Embryonic facial prominence (tissue), 1 donor: Measurements from ENCODE around the gene USP44.
"Not testable (repeated sequence)": the region's sequence is repeated elsewhere in the genome, so short reads cannot be mapped to it uniquely, and the experiment has no call there.

Experiments
- DNase-seq: peaks from one replicate; pipeline ENCODE4 v3.0.0-alpha.2; 2016; ENCODE audit errors: extremely low spot score

USP44 gene

DNA sequence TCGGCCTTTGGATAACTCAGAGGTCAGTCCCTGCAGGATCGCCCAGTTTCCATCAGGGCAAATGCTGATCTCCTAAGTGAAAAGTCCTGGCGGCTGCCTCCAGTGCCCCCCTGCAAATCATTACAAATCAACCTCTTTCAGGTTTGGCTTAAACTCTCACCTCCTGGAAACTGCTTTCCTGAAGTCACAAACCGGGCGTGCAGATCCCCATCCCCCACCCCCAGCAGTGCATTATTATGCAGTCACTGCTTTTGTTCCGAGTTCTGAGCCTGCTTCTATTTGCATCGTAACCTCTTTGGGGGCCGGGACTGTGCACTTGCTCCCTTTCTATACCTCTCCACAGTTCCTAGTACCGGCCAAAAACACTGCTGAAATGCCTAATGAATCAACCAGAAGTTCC is at the start of gene USP44:
Gene USP44, minus strand, starts transcription at position 172 of the 400 bp plus-strand sequence. CDS start 17,220 bp downstream, outside the sequence.
- no peak for DNase-seq

DNA sequence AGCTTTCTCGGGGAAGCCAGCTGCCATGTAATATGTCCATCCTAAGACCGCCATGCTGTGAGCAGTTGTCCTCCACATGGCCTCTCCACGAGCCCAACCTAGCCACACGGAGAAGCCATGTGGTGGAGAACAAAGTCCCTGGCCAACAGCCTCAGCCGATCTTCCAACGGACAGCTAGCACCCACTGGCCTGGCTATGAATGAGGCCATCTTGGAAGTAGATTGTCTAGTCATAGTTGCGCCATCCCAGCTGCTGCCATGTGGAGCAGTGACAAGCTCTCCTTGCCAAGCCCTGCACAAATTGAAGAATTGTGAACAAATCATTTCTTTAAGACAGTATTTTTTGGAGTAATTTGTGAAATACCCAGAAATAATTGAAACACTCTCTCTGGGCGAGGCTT is 49.3 kb upstream of the USP44 start:
- DNase-seq: no peak

DNA sequence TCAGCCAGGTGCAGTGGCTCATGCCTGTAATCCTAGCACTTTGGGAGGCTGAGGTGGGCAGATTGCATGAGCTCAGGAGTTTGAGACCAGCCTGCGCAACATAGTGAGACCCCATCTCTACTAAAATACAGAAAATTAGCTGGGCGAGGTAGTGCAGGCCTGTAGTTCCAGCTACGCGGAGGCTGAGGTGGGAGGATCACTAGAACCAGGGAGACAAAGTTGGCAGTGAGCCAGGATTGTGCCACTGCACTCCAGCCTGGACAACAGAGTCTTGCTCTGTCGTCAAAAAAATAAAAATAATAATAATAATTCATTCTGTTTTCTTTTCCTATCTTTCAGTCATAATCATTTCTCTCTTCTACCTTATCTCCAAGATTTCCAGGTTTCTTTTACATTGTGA is 48.6 kb upstream of the USP44 start:
- DNase-seq: no peak

DNA sequence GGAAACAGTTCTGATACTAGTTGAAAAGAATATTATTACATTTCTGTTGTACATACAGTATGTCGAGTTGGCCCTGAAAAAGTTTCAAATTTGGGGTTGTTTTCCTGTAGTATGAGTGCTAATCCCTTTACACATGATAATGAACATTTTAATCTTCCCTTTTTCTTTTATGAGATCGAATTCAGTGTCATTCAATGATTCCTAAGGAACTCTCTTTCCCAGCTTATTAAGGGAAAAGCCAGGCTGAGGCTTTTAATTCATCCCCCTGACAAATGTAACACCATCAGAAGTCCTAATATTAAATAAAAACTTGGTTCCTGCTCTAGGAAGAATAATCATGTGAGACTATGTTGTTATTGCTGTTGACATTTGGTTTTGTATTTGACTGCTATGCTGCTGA is 42.9 kb upstream of the USP44 start:
- DNase-seq: no peak

DNA sequence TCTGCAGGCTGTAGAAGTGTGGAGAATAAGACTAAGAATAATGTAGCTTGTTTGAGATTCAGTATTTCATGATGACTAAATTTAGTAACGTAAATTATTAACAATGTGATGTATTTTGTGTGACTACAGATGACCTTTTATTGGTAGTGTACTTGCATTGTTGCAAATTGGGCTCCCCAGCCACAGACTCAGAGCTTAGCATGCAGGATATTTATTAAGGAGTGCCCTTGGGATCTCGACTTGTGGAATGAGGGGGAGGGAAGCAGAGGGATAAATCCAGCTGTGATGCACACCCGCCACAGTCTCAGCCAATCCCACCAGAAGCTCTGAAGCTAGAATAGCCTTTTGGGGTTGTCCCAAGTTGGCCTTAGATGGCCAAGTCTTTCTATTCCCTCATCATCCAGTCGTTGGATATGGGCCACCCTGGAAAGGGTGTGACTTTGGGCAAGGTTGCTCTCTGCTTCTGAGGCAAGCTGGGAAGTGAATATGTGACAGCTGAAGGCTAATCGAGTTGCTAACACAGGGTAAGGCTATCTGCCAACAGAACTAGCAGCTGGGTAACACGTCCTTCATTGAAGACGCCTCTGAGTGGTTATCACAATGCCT is 42.1 kb upstream of the USP44 start:
- DNase-seq: no peak

DNA sequence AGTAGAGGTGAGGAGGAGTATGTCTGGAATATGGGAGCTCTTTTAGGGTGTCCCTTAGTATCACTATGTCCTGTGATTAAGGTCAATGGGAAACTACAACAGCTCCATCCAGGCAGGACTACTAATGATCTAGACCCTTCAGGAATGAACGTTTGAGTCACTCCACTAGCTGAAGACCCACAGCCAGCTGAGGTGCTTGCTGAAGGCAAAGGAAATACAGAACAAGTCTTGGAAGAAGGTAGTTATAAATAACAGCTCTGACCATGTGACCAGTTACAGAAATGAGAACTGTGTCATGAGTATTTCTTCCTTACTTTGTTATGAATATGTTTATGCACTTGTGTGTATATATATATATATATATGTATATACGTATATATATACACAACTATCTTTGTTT is 40.5 kb upstream of the USP44 start:
- no peak for DNase-seq

DNA sequence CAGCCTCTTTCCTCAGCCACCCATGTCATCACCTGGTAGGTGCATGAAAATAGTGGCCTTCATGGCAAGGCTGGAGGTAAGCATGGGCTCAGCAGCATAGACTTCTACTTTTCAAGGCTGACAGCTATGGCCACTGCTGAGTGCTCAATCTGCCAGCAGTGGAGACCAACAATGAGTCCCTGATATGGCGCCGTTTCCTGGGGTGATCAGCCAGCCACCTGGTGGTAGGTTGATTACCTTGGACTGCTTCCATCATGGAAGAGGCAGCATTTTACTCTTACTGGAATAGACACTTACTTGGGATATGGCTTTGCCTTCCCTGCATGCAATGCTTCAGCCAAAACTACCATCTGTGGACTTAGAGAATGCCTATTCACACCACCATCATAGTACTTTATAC is 39.5 kb upstream of the USP44 start:
- DNase-seq: no peak

DNA sequence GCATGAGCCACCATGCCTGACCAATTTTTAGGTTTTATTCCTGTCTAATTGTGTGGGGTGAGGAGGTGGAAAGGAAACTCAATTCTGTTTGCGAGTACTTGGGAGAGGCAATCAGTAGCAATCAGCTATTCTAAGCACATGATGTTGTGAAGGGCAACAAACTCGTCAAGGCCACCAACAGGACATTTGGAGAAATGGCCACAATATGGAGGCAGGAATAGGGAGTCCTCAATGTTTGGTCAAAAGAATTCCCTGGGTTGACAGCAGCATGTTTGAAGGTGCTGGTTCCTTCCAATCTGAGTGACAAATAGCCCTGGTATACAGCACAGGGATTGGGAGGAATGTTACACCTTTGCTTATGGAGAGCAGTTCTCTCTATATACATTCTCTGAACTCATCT is 32.7 kb upstream of the USP44 start:
- no peak for DNase-seq

DNA sequence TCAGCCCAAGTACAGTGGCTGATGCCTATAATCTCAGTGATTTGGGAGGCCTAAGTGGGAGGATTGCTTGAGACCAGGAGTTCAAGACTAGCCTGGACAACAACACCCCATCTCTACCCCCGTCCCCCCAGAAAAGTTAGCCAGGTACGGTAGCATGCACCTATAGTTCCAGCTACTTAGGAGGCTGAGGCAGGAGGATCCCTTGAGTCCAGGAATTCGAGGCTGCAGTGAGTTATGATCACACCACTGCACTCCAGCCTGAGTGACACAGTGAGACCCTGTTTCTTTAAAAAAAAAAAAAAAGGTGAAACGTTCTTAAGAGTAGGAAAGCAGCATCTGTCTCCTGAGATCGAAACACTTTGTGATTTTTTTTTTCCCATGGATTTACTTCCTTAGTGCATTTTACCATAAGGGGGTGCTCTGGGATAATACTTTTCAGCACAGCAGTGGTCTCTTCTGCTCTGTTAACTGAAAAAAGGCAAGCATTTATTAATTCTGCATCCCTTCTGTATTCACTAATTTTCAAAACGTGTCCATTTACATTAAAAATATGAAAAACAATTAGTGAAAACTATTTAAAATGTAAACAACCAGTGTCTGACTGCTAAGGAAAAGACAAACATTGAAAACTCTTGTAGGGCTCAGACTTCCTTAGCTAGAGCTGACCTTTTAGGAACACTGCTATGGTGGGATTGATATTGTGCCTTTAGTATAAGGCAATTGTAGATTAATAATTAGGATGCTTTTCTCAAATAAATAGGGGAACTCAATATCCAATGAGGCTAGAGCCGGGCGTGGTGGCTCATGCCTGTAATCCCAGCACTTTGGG is 31.2 kb upstream of the USP44 start:
- DNase-seq: peak; percentile 33

DNA sequence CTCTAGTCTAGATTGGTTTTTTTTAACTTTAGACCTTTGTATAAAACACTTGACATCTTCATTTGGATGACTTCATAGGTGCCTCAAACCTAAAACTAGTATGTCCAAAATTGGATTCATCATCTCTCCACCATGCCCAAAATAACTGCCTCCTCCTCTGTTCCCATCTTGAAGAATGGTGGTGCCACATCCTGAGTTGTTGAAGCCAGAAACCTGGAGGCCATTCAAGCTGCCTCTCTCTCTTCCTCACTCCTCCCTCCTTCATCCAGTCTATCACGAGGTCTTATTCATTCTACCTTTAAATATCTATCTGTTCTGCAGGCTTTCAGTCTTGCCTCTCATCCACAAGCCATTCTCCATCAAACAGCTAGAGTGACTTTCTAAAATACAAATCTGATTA is 26.5 kb upstream of the USP44 start:
- no peak for DNase-seq

DNA sequence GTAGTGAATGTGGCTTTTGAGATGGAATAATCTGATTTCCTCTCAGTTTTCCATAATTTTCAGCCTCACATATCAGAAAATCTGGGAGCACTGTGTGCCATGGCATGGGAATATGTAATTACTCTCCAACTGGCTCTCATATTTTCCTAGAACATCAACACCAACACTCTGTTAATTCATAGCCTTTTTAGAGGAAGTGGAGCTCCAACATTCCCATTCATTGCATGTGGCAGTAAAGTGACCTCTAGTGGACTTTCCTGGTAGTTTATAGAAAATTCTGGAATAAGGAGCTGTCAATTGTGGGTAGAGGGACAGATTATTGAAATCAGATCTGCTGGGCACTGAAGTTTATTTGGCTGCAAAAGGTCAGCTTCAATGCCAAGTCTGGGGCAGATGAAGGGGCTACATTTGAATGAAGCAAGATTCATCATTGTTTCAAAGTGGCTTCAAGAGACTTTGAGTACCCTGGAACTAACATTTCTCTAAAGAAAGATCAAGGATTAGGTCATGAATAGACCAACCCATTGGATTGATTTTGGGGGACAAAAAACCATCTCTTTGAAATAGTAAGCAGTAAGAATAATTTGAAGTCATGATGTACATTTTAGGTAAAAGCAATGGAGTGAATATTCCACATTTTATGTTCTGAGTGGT is 23.6 kb upstream of the USP44 start:
- no peak for DNase-seq

DNA sequence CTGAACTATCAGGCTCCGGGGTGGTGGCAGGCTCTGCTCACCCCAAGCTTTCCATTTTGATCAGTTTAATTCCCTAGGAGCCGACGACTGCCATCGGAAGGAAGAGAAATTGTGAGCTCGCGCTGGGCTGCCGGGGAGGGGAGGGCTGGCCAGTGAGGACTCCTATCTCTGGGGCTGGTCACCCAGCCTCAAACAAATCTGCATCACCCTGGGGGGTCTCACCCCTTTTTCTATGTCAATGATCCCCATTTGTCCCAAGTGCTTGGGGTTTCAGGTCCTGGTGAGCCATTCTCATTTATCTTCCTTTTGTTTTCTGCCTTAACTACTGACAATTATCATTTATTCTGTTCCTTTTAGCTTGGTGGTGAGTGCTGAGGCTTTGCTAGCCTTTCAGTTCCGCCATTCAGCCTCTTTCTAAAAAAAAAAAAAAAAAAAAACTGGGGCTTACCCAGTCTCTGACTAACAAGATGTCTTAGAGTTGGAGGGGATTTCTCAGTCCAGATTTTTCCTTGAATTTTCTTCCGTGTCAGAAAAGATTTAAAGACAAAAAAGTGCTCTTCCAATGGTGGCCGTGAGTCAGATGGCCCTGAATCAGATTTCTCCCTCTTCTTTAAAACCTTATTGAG is 22.8 kb upstream of the USP44 start:
- DNase-seq: no peak

DNA sequence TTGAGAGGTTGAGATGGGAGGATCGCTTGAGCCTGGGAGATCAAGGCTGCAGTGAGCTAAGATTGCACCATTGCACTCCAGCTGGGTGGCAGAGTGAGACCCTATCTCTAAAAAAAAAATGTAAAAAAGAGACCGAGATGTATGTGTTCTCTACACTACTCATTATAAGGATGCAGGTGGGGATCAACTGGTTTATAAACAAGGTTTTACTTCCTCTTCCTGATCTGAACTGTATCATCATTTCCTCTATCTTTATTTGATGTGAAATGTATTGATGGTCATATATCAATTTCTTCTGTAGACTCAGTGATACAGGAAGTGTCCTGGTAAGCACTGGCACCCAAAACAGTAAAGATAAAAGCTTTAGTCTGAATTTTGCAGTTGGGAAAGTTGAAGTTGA is 20.1 kb upstream of the USP44 start:
- DNase-seq: no peak

DNA sequence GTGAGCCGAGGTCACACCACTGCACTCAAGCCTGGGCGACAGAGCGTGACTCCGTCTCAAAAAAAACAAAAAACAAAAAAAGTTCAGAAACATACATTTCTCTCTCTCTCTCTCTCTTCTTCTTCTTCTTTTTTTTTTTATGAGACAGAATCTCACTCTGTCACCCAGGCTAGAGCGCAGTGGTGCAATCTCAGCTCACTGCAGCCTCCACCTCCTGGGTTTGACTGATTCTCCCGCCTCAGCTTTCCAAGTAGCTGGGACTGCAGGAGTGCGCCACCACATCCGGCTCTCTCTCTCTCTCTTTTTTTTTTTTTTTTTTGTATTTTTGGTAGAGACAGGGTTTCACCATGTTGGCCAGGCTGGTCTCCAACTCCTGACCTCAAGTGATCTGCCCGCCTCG is 16.8 kb upstream of the USP44 start:
- not testable (repeated sequence) for DNase-seq

DNA sequence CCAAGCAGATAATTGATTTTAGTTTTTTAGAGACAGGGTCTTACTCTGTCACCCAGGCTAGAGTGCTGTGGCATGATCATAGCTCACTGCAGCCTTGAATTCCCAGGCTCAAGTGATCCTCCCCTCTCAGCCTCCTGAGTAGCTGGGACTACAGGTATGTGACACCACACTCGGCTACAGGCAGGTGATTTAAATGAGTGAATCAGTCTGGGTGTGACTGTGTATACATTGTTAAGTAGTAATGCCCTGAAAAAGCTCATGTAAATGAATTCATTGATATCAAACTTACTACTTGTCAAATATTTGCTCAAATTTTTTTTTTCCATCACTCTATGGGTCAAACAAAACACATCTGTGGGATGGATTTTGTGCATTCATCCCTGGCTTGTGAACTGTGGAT is 6.3 kb upstream of the USP44 start:
- DNase-seq: no peak

DNA sequence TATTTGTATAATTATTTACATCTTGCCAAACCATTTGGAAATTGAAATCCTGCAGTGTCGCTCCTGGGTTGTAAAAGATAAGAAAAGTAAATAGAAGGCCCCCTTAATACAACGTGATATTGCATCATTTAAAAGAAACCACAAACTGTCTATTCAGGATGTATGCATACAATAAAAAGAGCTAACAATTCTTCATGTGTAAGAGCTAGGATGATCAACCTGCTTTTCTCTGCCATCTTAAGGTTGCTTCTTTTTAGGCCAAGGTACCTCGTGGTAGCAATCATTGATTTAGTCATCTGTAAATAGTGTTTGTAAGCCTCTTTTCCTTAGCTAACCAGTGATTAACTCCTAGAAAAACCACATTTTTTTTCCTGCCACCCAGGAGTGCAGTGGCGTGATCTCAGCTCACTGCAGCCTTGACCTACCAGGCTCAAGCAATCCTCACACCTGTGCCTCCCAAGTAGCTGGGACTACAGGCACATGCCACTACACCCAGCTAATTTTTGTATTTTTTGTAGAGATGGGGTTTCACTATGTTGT is 3.3 kb upstream of the USP44 start:
- no peak for DNase-seq

DNA sequence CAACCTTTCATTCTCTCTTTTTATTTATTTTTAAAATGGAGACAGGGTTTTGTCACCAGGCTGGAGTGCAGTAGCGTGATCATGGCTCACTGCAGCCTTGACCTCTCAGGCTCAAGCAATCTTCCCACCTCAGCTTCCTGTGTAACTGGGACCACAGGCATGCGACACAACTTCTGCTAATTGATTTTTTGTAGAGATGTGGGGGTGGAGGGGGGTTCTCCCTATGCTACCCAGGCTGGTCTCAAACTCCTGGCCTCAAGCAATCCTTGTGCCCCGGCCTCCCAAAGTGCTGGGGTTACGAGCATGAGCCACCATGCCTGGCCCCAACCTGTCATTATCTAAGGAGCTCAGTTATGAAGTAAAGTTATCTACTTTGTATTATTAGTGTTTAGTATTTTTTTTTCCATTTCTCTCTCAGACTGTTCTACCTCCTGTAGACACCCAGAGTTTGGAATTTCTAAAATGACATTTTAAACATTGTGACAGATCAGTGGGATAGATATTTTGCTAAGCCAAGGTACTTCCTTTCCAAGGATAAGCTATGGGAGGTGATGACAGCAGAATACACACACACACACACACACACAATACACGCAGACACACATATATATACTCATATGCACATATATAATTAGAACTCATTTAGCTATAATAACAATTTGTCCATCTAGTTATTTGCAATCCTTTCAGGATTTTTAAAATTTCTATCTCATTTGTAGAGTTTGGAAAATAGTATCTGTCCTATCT is 2.1 kb upstream of the USP44 start:
- DNase-seq: no peak

DNA sequence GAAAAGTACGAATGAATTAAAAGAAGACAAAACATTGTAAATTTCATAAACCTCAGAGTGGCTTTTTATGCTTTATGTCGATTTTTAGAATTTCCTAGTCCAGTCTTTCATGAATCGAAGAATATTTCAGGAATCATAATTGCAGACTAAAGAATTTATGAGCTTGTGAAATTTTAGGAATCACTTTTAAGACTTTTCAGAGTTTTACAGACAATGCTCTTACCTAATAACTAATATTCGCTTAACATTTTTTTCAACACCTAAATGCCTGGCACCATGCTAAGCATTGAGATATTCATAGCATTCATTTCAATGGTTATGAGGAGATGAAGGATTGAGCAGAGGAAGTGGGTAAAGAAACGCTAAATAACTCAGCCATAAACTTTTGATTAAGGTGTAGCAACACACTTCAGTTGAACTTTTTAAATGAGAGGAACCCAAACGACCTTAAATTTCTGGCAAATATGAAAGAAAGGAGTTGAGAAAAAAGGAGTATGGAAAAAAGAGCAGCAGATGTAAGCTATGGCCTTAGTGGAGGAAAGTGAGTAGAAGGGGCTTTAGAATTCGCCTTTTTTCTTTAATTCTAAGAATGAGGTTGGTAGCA is 739 bp upstream of the USP44 start:
- DNase-seq: no peak

DNA sequence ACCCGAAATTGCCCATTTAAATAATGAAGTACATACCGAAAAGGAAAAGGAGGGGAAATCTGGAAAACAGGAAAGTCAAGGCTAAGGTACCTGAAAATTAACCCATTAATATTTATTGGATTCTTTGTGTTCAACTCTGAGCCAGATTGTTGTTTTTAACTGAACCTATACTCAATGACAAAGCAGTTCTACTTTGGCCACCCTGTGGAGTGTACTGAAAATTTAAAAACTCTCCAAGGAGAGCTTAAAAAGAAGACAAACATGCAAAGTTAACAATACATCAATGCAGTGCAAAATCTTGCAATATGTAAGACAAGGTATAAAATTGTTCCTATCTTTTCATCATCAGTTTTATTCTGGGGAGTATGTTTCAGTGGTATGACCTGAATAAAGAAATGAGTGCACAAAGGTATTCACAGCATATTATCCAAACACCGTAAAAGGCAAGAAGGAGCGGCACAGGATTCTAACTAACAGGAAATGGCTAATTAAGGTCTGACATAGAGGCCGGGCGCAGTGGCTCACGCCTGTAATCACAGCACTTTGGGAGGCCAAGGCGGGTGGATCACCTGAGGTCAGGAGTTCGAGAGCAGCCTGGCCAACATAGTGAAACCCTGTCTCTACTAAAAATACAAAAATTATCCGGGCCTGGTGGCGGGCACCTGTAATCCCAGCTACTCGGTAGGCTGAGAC is 1.7 kb downstream of the USP44 start:
- no peak for DNase-seq

DNA sequence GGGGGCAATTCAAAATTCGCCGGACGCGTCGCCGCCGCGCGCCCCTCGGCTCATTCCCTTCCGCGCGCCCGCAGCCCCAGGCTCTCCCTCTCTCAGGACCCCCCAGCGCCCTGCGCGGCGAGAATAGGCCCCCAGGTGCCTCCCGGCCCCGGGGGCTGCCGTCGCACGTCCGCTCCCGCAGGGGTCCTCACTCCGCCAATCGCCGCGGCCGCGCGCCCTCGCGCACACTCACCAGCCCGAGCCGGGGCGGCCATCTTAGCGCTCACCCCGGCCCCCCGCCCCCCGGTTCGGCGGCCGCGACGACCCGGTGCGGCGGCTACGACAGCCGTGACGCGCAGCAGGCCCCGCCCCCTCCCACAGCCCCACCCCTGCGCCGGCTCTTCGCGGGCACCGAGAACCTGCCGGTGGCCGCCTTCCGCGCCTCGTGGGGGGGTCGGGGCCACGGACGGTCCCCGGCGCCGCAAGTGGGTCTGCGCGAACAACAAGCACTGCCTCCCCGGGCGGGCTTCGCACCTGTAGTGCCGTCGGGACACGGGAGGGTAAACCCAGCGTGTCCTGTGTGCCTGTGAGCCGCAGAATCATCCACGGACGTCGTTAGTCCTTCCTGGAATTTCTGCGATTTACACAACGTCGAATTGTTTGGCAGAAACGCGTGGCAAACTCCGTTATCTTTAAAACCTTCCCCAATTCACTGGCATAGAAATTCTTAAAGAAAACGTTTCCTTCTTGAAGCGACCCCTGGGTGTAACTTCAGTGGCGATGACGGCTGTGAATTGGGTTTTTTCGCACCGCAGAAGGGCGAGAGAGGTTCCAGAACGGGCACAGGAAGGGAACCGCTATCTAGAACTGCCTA is 2.5 kb downstream of the USP44 start:
- no peak for DNase-seq
